Measurements from ENCODE around the gene ALDOC.

The ALDOC gene

DNA sequence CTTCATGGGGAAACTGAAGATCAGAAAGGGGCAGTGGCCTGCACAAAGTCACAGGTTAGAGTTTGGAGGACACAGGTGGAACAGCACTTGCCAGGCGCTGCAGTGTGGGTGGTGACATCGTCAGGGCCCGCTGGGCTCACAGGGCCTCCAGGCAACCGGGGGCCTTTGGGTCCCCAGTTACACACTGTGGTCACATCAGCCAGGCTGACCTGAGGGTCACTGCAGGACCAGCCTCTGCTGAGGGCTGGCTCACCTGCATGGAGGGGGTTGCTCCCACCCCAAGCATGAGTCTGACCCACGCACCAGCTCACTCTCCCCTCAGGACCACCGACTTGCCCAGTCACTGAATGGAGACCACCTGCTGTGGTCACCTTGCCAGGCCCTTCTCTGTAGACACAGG is 53.5 kb downstream of the ALDOC start:
- Histone ChIP-seq H3K27me3 (ENCODE audit: control insufficient read depth, low read length) (no peaks in the 10 kb centered on the region; the same call in 1 of the 2 replicates), H3K4me2 (ENCODE audit: low read length) (no peak overlapping the region), H3F3A (ENCODE audit: control insufficient read depth, insufficient read depth) (no peaks in the 10 kb centered on the region), H3K4me3 (ENCODE audit: low read length) (no peak overlapping the region), H3K27ac (ENCODE audit: low read depth, low read length) (no peak overlapping the region), H4K20me1 (ENCODE audit: control insufficient read depth, insufficient read depth, low read depth, low read length) (no peaks in the 10 kb centered on the region), H3K79me2 (ENCODE audit: control insufficient read depth, low read length) (no peaks in the 10 kb centered on the region), H3K9me2 (replicated peaks; ENCODE audit: control insufficient read depth, low read length) (no peaks in the 10 kb centered on the region), H3K4me1 (ENCODE audit: control insufficient read depth, low read length) (no peaks in the 10 kb centered on the region), H3K36me3 (ENCODE audit: control insufficient read depth, low read length) (no peaks in the 10 kb centered on the region), H3K9me3 (ENCODE audit: control insufficient read depth, insufficient read depth, low read length) (no peaks in the 10 kb centered on the region)
- TF ChIP-seq EZH2phosphoT487 (IDR thresholded peaks at IDR 0.05; ENCODE audit: borderline replicate concordance, low read length): no peak
- TF ChIP-seq, protein P1, sequence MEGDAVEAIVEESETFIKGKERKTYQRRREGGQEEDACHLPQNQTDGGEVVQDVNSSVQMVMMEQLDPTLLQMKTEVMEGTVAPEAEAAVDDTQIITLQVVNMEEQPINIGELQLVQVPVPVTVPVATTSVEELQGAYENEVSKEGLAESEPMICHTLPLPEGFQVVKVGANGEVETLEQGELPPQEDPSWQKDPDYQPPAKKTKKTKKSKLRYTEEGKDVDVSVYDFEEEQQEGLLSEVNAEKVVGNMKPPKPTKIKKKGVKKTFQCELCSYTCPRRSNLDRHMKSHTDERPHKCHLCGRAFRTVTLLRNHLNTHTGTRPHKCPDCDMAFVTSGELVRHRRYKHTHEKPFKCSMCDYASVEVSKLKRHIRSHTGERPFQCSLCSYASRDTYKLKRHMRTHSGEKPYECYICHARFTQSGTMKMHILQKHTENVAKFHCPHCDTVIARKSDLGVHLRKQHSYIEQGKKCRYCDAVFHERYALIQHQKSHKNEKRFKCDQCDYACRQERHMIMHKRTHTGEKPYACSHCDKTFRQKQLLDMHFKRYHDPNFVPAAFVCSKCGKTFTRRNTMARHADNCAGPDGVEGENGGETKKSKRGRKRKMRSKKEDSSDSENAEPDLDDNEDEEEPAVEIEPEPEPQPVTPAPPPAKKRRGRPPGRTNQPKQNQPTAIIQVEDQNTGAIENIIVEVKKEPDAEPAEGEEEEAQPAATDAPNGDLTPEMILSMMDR (IDR thresholded peaks at IDR 0.05; ENCODE audit: low read depth, low read length, poor library complexity, severe bottlenecking): no peak
